CD4-positive, alpha-beta T cell treated with Interferon alpha-2 for 1 hour (primary cell): ENCODE results near the gene IKZF3.
A peak's percentile ranks its signal among the peaks of the same experiment; 100 is the strongest.
"Not testable (repeated sequence)": the region's sequence is repeated elsewhere in the genome, so short reads cannot be mapped to it uniquely, and the experiment has no call there.

ENCODE experiments used
- DNase-seq, 2 donors: peaks; one replicate each; pipeline ENCODE4 v3.0.0-alpha.2; 2020 to 2022

IKZF3 gene

GRCh38 chr17:39863918-39864746 is at the start of gene IKZF3:
Gene IKZF3 (minus strand): TSS chr17:39864312. CDS start chr17:39864126, 186 bp downstream.
- DNase-seq, result peak; percentile 84 to 91

- DNase-seq, result no peak
Measured at GRCh38 chr17:39908789-39909352, 44.8 kb upstream of the IKZF3 start.

- no peak for DNase-seq
Measured at GRCh38 chr17:39904990-39905288, 40.8 kb upstream of the IKZF3 start.

- peak in 1 of 2 donors; percentile 40 for DNase-seq
Measured at GRCh38 chr17:39903158-39903884, 39.2 kb upstream of the IKZF3 start.

GRCh38 chr17:39902027-39902426 is 37.9 kb upstream of the IKZF3 start:
- DNase-seq, result not testable (repeated sequence)

- DNase-seq, result no peak
Measured at GRCh38 chr17:39899215-39899614, 35.1 kb upstream of the IKZF3 start.

- no peak for DNase-seq
Measured at GRCh38 chr17:39898088-39898487, 34.0 kb upstream of the IKZF3 start.

- DNase-seq, result no peak
Measured at GRCh38 chr17:39894681-39895376, 30.7 kb upstream of the IKZF3 start.

GRCh38 chr17:39889200-39889599 is 25.1 kb upstream of the IKZF3 start:
- DNase-seq, result no peak

- no peak for DNase-seq
Measured at GRCh38 chr17:39887078-39887477, 23.0 kb upstream of the IKZF3 start.

- DNase-seq, result not testable (repeated sequence)
Measured at GRCh38 chr17:39886102-39886501, 22.0 kb upstream of the IKZF3 start.

GRCh38 chr17:39872751-39873150 is 8.6 kb upstream of the IKZF3 start:
- DNase-seq, result no peak

- DNase-seq, result no peak
Measured at GRCh38 chr17:39871801-39872200, 7.7 kb upstream of the IKZF3 start.

GRCh38 chr17:39870776-39871175 is 6.7 kb upstream of the IKZF3 start:
- no peak for DNase-seq

GRCh38 chr17:39868554-39868942 is 4.4 kb upstream of the IKZF3 start:
- DNase-seq, result no peak

GRCh38 chr17:39867880-39868553 is 3.9 kb upstream of the IKZF3 start, which contains the start of gene ZPBP2:
Gene ZPBP2 (plus strand): TSS chr17:39868202. CDS start chr17:39868355, 153 bp downstream.
- peak in 1 of 2 donors; percentile 32 for DNase-seq

- DNase-seq, result peak; percentile 60 to 82
Measured at GRCh38 chr17:39867084-39867879, 3.2 kb upstream of the IKZF3 start.

GRCh38 chr17:39866013-39866730 is 2.1 kb upstream of the IKZF3 start:
- DNase-seq, result peak in 1 of 2 donors; percentile 23

GRCh38 chr17:39863244-39863917 is 731 bp downstream of the IKZF3 start:
- DNase-seq, result no peak

GRCh38 chr17:39861235-39861634 is 2.9 kb downstream of the IKZF3 start:
- DNase-seq, result peak in 1 of 2 donors; percentile 30
